GM12865 (cell line): ENCODE data around the gene CHCT1.

Source experiments
- DNase-seq: peaks from one replicate; pipeline ENCODE4 v3.0.0; 2010; ENCODE audit warnings: low read depth
- H3K4me3 ChIP-seq: 2 replicates; pipeline ENCODE4 v1.5.1; 2011; ENCODE audit warnings: mild to moderate bottlenecking, low read depth, low read length, control low read depth
- CTCF ChIP-seq: IDR thresholded peaks from 2 replicates; pipeline ENCODE4 v1.5.1; 2011; ENCODE audit warnings: low read length, control low read depth, low read depth, inconsistent platforms; ENCODE audit not compliant: insufficient read depth; ENCODE audit errors: missing control alignments

The CHCT1 gene

GRCh38 chr17:60387666-60388065 lies 34.6 kb upstream of the CHCT1 start:
- H3K4me3 ChIP-seq: no peak overlapping the region
- no peak for TF ChIP-seq CTCF

GRCh38 chr17:60388742-60389141 lies 33.5 kb upstream of the CHCT1 start:
- TF ChIP-seq CTCF: no peak
- DNase-seq: no peak
- no peak overlapping the region for H3K4me3 ChIP-seq

More at GRCh38 chr17:60387666-60388065, 34.6 kb upstream of the CHCT1 start:
- no peak for DNase-seq

- no peak for TF ChIP-seq CTCF
- peak overlapping the region; percentile 96 for H3K4me3 ChIP-seq
- peak; percentile 9 for DNase-seq
These were observed 32.1 kb upstream of the CHCT1 start for GRCh38 chr17:60390186-60390585.

- H3K4me3 ChIP-seq: peak overlapping the region; percentile 96
- peak; percentile 53 for DNase-seq
- no peak for TF ChIP-seq CTCF
These were observed 31.3 kb upstream of the CHCT1 start for GRCh38 chr17:60390925-60391470.

- DNase-seq: no peak
- no peak for TF ChIP-seq CTCF
- peak overlapping the region; percentile 96 for H3K4me3 ChIP-seq
These were observed 30.7 kb upstream of the CHCT1 start for GRCh38 chr17:60391471-60392041.

- TF ChIP-seq CTCF: no peak
- H3K4me3 ChIP-seq: peak within 1 kb of the TSS; percentile 96
- peak; percentile 99 for DNase-seq
These were observed 30.0 kb upstream of the CHCT1 start, which contains the start of gene USP32 for GRCh38 chr17:60392042-60392844. Gene USP32, minus strand, starts transcription at chr17:60392133. Its CDS starts 194 bp downstream, at chr17:60391939.
